Ovary (tissue), 9 donors: ENCODE results near the gene CPED1. TPM values are rescaled to one million over a fixed set of nuclear protein-coding genes. Genes with fewer than 3 reads are reported as not detected.

Source experiments
- DNase-seq, 5 donors: peaks; one replicate each; pipeline ENCODE4 v3.0.0-alpha.2; 2019 to 2020
- H3K27ac ChIP-seq, 2 donors: fragments of 200-600 bp; one replicate each; pipeline versions ENCODE4 v1.5.1 to v1.8.0; 2019 to 2022
- H3K27me3 ChIP-seq: fragments of 200-600 bp; one replicate; pipeline ENCODE4 v1.8.0; 2022
- H3K36me3 ChIP-seq: fragments of 200-600 bp; sonication (generic); one replicate; pipeline ENCODE4 v1.5.1; 2019
- H3K4me1 ChIP-seq: one replicate; pipeline ENCODE4 v1.8.1; 2013; ENCODE audit warnings: mild to moderate bottlenecking, moderate library complexity; ENCODE audit not compliant: insufficient read depth
- H3K4me3 ChIP-seq: fragments of 200-600 bp; sonication (generic); one replicate; pipeline ENCODE4 v1.5.1; 2017
- H3K9me3 ChIP-seq, 2 donors: fragments of 200-600 bp in 1 of 2; sonication (generic) in 1 of 2; one replicate each; pipeline versions ENCODE4 v1.5.1 to v1.8.1; 2013 to 2019; ENCODE audit warnings: mild to moderate bottlenecking in 1 of 2, moderate library complexity in 1 of 2
- EP300 ChIP-seq: sonication (generic); formaldehyde crosslinking; IDR thresholded peaks from one replicate; pipeline ENCODE4 v1.6.1; 2017; ENCODE audit warnings: antibody characterized with exemption
- POLR2A ChIP-seq: fragments of 450-650 bp; IDR thresholded peaks from one replicate; pipeline ENCODE4 v1.6.1; 2017; ENCODE audit warnings: antibody characterized with exemption, mild to moderate bottlenecking, moderate library complexity
- WGBS, 3 donors: extraction: QIAGEN DNeasy Blood & Tissue Kit in 1 of 3; methylation state at CpG; one replicate each; pipeline versions ENCODE4 v1.1.5 to v1.1.7; 2013 to 2017; 5-methylcytosine and 5-hydroxymethylcytosine counted together
- intact Hi-C, 4 donors: fragments of 100-400 bp; cut with DNase I; formaldehyde crosslinking; loops; one replicate each; pipeline versions ENCODE4 v1.11.0 to v1.15.1; 2022 to 2023
- polyA plus RNA-seq, 2 donors: library from polyadenylated mRNA; stranded (reverse); fragments of 200-250 nt in 1 of 2; fragments of 350-450 nt in 1 of 2; fragmentation: Illumina TruSeq in 1 of 2; extraction: RNeasy Lipid Tissue Mini Kit (QIAGEN cat#74804) in 1 of 2; gene quantifications; one replicate each; pipeline ENCODE4 v1.2.3, GENCODE V29; 2013 to 2014
- total RNA-seq, 7 donors: library from RNA; depleted of rRNA in 2 of 7; stranded (reverse); fragments of >200 nt in 2 of 7; fragmentation: NEBNext Ultra II Directional in 3 of 7; extraction: Animal tissue kit (Norgen Biotek cat#: 25700) in 3 of 7; gene quantifications; one replicate each; pipeline versions ENCODE4 v1.1.0 to v1.2.4, GENCODE V29; 2016 to 2023
- TF ChIP-seq, protein P1 (sequence below), 3 donors: fragments of 450-650 bp in 2 of 3; fragments of 200-600 bp in 1 of 3; IDR thresholded peaks; one replicate each; pipeline versions ENCODE4 v1.5.1 to v1.8.0; 2016 to 2022; ENCODE audit warnings: antibody characterized with exemption in 3 of 3, mild to moderate bottlenecking in 1 of 3
- donor health status: DM: no; HTN: no; CAD: no; lungs with moderate emphysema.
- donor health status: DM: no; HTN: no; CAD: no.
- donor health status: Bipolar disorder and iron deficiency.
- donor health status: DM: yes; HTN: yes; CAD: no.
- donor health status: DM: no; HTN: no; CAD: no.
- donor health status: DM: yes; HTN: yes; CAD: no.

The CPED1 gene
- total and polyA plus RNA-seq, 9 donors = 42.1 to 127 (median 88.8) TPM

GRCh38 chr7:120949998-120950538, 38.4 kb upstream of the CPED1 start:
- Histone ChIP-seq H3K36me3 (no peaks in the 10 kb centered on the region), H3K4me3 (peak overlapping the region; percentile 78), H3K27ac (no peak overlapping the region), H3K4me1 (no peaks in the 10 kb centered on the region), H3K27me3 (no peaks in the 10 kb centered on the region), H3K9me3 (no peaks in the 10 kb centered on the region)
- intact Hi-C loops = no loop called here
- DNase-seq = no peak
- no peak for TF ChIP-seq POLR2A
- no peak for TF ChIP-seq EP300
- TF ChIP-seq, protein P1, sequence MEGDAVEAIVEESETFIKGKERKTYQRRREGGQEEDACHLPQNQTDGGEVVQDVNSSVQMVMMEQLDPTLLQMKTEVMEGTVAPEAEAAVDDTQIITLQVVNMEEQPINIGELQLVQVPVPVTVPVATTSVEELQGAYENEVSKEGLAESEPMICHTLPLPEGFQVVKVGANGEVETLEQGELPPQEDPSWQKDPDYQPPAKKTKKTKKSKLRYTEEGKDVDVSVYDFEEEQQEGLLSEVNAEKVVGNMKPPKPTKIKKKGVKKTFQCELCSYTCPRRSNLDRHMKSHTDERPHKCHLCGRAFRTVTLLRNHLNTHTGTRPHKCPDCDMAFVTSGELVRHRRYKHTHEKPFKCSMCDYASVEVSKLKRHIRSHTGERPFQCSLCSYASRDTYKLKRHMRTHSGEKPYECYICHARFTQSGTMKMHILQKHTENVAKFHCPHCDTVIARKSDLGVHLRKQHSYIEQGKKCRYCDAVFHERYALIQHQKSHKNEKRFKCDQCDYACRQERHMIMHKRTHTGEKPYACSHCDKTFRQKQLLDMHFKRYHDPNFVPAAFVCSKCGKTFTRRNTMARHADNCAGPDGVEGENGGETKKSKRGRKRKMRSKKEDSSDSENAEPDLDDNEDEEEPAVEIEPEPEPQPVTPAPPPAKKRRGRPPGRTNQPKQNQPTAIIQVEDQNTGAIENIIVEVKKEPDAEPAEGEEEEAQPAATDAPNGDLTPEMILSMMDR (IDR thresholded peaks at IDR 0.05) = no peak
- WGBS, 3 donors = 4 to 6% (median 4%) methylated on average over 10 of the region's 10 CpGs

- no peaks in the 10 kb centered on the region for H3K4me1 ChIP-seq
- TF ChIP-seq EP300 (peak; percentile 59), POLR2A (peak; percentile 62)
- TF ChIP-seq, protein P1 (IDR thresholded peaks at IDR 0.05) = no peak
- H3K36me3 ChIP-seq = no peaks in the 10 kb centered on the region
- H3K27ac ChIP-seq = peak within 1 kb of the TSS; percentile 95 to 98
- peak; percentile 95 to 97 (median 96) for DNase-seq
- H3K9me3 ChIP-seq = no peaks in the 10 kb centered on the region
- intact Hi-C loops = no loop called here
- H3K4me3 ChIP-seq = peak within 1 kb of the TSS; percentile 78
- WGBS, 3 donors = 0 to 1% (median 0%) methylated on average over 69 to 71 of the region's 71 CpGs
- no peaks in the 10 kb centered on the region for H3K27me3 ChIP-seq
Measured at GRCh38 chr7:120950539-120951308, 37.8 kb upstream of the CPED1 start, which contains the start of gene ING3. ING3 (plus strand) TSS chr7:120950777; CDS start chr7:120950897, 120 bp downstream.

- intact Hi-C loops = no loop called here
- no peaks in the 10 kb centered on the region for H3K4me1 ChIP-seq
Measured at GRCh38 chr7:120951309-120951699, 37.2 kb upstream of the CPED1 start.

DNA sequence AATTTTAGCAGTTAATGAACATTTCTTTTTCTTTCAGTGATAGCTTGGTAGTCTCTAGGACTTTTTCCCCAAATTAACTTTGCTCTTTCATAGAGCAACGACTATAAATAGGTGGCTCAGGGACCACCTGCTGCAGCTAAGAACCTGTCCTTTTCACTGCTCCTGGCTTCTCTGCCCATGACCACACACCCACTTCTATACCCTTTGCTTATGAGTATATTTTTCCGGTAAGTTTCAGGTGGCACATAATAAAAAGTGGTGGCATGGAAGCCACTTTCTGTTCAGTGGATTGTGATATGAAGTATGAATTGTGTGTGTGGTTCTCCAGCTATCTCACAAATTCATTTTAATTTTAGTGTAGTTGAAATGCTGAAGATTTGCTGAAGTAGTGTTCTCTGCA, 36.7 kb upstream of the CPED1 start:
- Histone ChIP-seq H3K4me3 (peak overlapping the region; percentile 78), H3K4me1 (no peaks in the 10 kb centered on the region), H3K36me3 (no peaks in the 10 kb centered on the region), H3K27ac (no peak overlapping the region), H3K9me3 (no peaks in the 10 kb centered on the region), H3K27me3 (no peaks in the 10 kb centered on the region)
- intact Hi-C loops = no loop called here
- no peak for DNase-seq
- TF ChIP-seq EP300 (no peak), POLR2A (no peak)
- TF ChIP-seq, protein P1 (IDR thresholded peaks at IDR 0.05) = no peak
- WGBS, 3 donors = 63 to 73% (median 65%) methylated on average over 2 of the region's 2 CpGs

More at GRCh38 chr7:120951309-120951699, 37.2 kb upstream of the CPED1 start:
- H3K36me3 ChIP-seq = no peaks in the 10 kb centered on the region
- peak overlapping the region; percentile 95 to 98 for H3K27ac ChIP-seq
- DNase-seq = no peak
- H3K4me3 ChIP-seq = peak overlapping the region; percentile 78
- H3K27me3 ChIP-seq = no peaks in the 10 kb centered on the region
- H3K9me3 ChIP-seq = no peaks in the 10 kb centered on the region
- 3 to 5% (median 4%) methylated on average over 8 of the region's 8 CpGs for WGBS, 3 donors
- TF ChIP-seq POLR2A (no peak), EP300 (no peak)
- TF ChIP-seq, protein P1 (IDR thresholded peaks at IDR 0.05) = no peak
